Nephron (organoid): ENCODE results near the gene SH3RF3.

Experiments used
- H3K27ac Mint-ChIP-seq, 3 experiments: 2 replicates each; pipeline ENCODE4 v1.8.0; 2020; ENCODE audit warnings: mixed read lengths in 3 of 3, mild to moderate bottlenecking in 2 of 3, moderate library complexity in 1 of 3
- H3K27me3 Mint-ChIP-seq: 2 replicates; pipeline ENCODE4 v1.8.0; 2021; ENCODE audit warnings: low read depth, mild to moderate bottlenecking, moderate library complexity, mixed read lengths
- H3K36me3 Mint-ChIP-seq: 2 replicates; pipeline ENCODE4 v1.8.0; 2020; ENCODE audit warnings: low read depth, mixed read lengths
- H3K4me1 Mint-ChIP-seq: 2 replicates; pipeline ENCODE4 v1.8.0; 2020; ENCODE audit warnings: mixed read lengths
- H3K4me3 Mint-ChIP-seq, 3 experiments: 2 replicates each; pipeline ENCODE4 v1.8.0; 2020; ENCODE audit warnings: mild to moderate bottlenecking in 3 of 3, mixed read lengths in 3 of 3, moderate library complexity in 2 of 3
- H3K9me3 Mint-ChIP-seq: 2 replicates; pipeline ENCODE4 v1.8.0; 2020; ENCODE audit warnings: mixed read lengths
- CTCF ChIP-seq, 3 experiments: fragments of 200-600 bp; sonication (generic); IDR thresholded peaks; one replicate each; pipeline ENCODE4 v1.5.0; 2021; ENCODE audit warnings: antibody characterized with exemption in 3 of 3; ENCODE audit not compliant: unreplicated experiment in 3 of 3

The SH3RF3 gene

DNA sequence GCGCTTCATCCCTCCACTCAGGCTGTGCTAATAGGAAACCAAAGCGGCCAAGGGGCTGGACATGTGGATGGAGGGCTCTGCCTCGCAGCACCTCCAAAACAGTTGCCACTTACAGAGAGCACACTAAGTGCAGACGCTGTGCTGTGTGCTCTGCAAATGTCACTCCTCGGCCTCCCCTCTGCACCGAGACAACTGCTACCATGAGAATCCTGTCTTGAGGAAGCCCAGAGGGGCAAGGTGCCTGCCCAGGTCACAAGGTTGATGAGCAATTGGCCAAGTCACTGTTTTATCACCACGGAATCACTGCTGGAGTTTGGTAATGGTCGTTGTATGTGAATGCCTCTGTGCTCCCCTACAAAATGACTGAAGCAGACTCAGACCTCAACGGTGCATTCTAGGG, 352.6 kb downstream of the SH3RF3 start:
- Mint-ChIP-seq H3K4me3 (peak overlapping the region in 1 of 3 experiments; percentile 19), H3K27me3 (peaks cover 19% of the 10 kb centered on the region), H3K4me1 (peaks cover 66% of the 10 kb centered on the region), H3K27ac (peak overlapping the region in 1 of 3 experiments; percentile 36), H3K36me3 (no peaks in the 10 kb centered on the region), H3K9me3 (no peaks in the 10 kb centered on the region)
- TF ChIP-seq CTCF (IDR thresholded peaks at IDR 0.05; ENCODE audit: unreplicated experiment in 3 of 3) = no peak

GRCh38 chr2:109482361-109482861, 353.4 kb downstream of the SH3RF3 start:
- Mint-ChIP-seq H3K36me3 (no peaks in the 10 kb centered on the region), H3K9me3 (no peaks in the 10 kb centered on the region), H3K4me1 (peaks cover 73% of the 10 kb centered on the region), H3K4me3 (peak overlapping the region in 2 of 3 experiments; percentile 9 to 12), H3K27ac (peak overlapping the region; percentile 39 to 80 (median 43)), H3K27me3 (peaks cover 19% of the 10 kb centered on the region)
- TF ChIP-seq CTCF (IDR thresholded peaks at IDR 0.05; ENCODE audit: unreplicated experiment in 3 of 3) = no peak

GRCh38 chr2:109486711-109487535, 357.9 kb downstream of the SH3RF3 start:
- Mint-ChIP-seq H3K27me3 (peaks cover 19% of the 10 kb centered on the region), H3K9me3 (no peaks in the 10 kb centered on the region), H3K4me1 (peaks cover 46% of the 10 kb centered on the region), H3K4me3 (no peak overlapping the region), H3K27ac (no peak overlapping the region), H3K36me3 (no peaks in the 10 kb centered on the region)
- no peak for TF ChIP-seq CTCF (IDR thresholded peaks at IDR 0.05; ENCODE audit: unreplicated experiment in 3 of 3)

- H3K27ac Mint-ChIP-seq = no peak overlapping the region
- no peak for TF ChIP-seq CTCF (IDR thresholded peaks at IDR 0.05; ENCODE audit: unreplicated experiment in 3 of 3)
Observed at GRCh38 chr2:109487536-109487869, 358.5 kb downstream of the SH3RF3 start.

DNA sequence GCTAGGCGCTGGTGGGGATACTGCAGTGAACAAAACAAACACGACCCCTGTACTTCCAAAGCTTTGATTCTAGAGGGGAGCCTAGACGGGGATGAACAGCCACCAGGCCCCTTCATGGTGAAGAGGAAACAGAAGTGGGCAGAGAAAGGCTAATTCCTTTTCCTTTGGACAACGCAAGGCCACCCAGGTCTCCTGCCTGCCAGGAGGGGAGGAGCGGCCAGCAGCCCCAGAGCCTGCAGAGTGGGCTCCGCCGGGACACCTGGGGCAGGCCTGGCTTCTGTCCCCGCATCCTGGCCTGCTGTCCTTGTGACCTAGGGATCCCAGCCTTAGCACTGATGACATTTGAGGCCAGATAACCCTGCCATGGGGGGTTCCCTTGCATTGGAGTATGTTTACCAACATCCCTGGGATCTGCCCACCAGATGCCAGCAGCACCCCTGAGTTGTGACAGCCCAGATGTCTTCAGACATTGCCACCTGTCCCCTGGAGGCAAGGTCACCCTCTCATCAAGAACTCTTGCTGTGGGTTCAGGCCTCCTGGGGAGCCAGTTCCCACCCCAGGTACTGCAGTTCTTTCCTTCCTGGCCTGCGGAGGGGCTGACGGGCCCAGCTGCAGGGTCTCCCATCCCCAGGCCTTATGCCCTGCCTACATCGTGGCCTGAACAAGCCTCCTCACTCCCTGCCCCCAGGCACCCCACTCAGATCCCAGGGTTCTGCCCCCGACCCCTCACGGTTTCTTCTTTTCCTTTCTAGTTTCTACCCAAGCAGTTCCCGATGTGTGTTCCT, 359.1 kb downstream of the SH3RF3 start:
- Mint-ChIP-seq H3K27ac (no peak overlapping the region), H3K27me3 (peaks cover 16% of the 10 kb centered on the region), H3K36me3 (no peaks in the 10 kb centered on the region), H3K4me3 (no peak overlapping the region), H3K4me1 (peaks cover 34% of the 10 kb centered on the region), H3K9me3 (no peaks in the 10 kb centered on the region)
- TF ChIP-seq CTCF (IDR thresholded peaks at IDR 0.05; ENCODE audit: unreplicated experiment in 3 of 3) = no peak

More at GRCh38 chr2:109487536-109487869, 358.5 kb downstream of the SH3RF3 start:
- H3K27me3 Mint-ChIP-seq = peaks cover 18% of the 10 kb centered on the region
- H3K9me3 Mint-ChIP-seq = no peaks in the 10 kb centered on the region
- no peaks in the 10 kb centered on the region for H3K36me3 Mint-ChIP-seq
- H3K4me1 Mint-ChIP-seq = peaks cover 40% of the 10 kb centered on the region
- H3K4me3 Mint-ChIP-seq = no peak overlapping the region
